ENCODE results near the gene MADCAM1. TPM values are rescaled to one million over a fixed set of nuclear protein-coding genes. Genes with fewer than 3 reads are reported as not detected.

MADCAM1 gene
- total RNA-seq, 1 experiment from 2014 or later = not detected

- peaks cover 5% of the 10 kb centered on the region; the same call in 1 of the 2 replicates for H3K27me3 ChIP-seq (ENCODE audit: control insufficient read depth, insufficient read depth, low read length)
- no peaks in the 10 kb centered on the region; the same call in 1 of the 2 replicates for H3K36me3 ChIP-seq (replicated peaks; ENCODE audit: control insufficient read depth, insufficient read depth, low read length)
- DNase-seq = no peak
- no peak overlapping the region for H3K4me3 ChIP-seq (ENCODE audit: insufficient read depth, low read depth, low read length)
Observed at GRCh38 chr19:504616-505015, 8.3 kb downstream of the MADCAM1 start.

- DNase-seq = peak; percentile 99
- no peaks in the 10 kb centered on the region; the same call in 1 of the 2 replicates for H3K27me3 ChIP-seq (ENCODE audit: control insufficient read depth, insufficient read depth, low read length)
- H3K4me3 ChIP-seq (ENCODE audit: insufficient read depth, low read depth, low read length) = peak overlapping the region; percentile 92
- H3K36me3 ChIP-seq (replicated peaks; ENCODE audit: control insufficient read depth, insufficient read depth, low read length) = no peaks in the 10 kb centered on the region; the same call in 1 of the 2 replicates
Observed at GRCh38 chr19:506404-507285, 10.4 kb downstream of the MADCAM1 start.

- DNase-seq = peak; percentile 97
- H3K4me3 ChIP-seq (ENCODE audit: insufficient read depth, low read depth, low read length) = peak within 1 kb of the TSS; percentile 92
Observed at GRCh38 chr19:507286-508203, 11.3 kb downstream of the MADCAM1 start, which contains the start of gene TPGS1. TSS of gene TPGS1 (plus strand) at chr19:507497. CDS start at chr19:507507, 10 bp downstream.

DNA sequence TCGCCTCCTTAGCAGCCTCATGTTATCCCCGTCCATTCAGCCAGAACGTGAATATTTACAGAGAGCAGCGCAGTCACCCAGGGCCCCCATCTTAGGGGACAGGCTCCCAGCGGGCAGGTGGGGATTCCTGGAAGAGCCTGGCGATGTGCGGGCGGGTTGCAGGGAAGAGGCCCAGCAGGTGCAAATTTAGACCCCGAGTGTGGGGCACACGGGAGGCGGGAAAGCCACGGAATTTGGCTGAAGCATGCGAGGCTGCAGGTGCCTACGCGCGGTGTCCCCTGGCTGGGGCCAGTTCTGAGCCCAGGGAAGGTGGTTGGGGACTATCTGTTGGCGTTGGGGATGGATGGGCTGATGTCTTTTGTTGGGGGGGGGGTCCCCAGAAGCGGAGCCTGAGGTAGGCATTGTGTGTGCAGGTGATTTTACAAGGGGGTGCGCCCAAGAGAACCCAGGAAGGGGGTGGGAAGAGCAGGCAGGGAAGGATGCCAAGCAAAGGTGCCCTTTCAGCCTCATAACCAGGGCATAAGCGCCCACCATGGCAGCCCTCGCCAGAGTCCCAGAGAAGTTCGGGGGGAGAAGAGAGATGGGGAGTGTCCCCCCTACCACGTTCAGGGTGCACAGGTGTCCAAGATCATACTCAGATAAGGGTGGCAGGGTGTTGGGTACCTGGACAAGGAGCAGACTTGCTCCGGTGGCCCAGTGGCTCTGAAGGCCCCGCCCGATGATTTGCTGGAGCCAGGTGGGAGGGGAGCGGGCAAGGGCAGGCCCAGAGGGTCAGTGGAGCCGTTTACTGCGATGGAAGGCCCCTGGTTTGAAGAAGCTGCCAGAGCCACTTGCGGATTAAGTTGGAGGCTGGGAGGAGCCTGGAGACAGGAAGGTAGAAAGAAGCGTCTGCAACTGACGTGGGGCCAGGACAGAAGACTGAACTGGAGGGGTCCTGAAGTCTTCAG, 12.2 kb downstream of the MADCAM1 start:
- no peak for DNase-seq
- H3K36me3 ChIP-seq (replicated peaks; ENCODE audit: control insufficient read depth, insufficient read depth, low read length) = no peaks in the 10 kb centered on the region; the same call in 1 of the 2 replicates
- H3K27me3 ChIP-seq (ENCODE audit: control insufficient read depth, insufficient read depth, low read length) = peaks cover 11% of the 10 kb centered on the region
- H3K4me3 ChIP-seq (ENCODE audit: insufficient read depth, low read depth, low read length) = peak overlapping the region; percentile 92

More at GRCh38 chr19:507286-508203, 11.3 kb downstream of the MADCAM1 start, which contains the start of gene TPGS1:
- peaks cover 2% of the 10 kb centered on the region for H3K27me3 ChIP-seq (ENCODE audit: control insufficient read depth, insufficient read depth, low read length)
- no peaks in the 10 kb centered on the region; the same call in 1 of the 2 replicates for H3K36me3 ChIP-seq (replicated peaks; ENCODE audit: control insufficient read depth, insufficient read depth, low read length)

- H3K27me3 ChIP-seq (ENCODE audit: control insufficient read depth, insufficient read depth, low read length) = peaks cover 15% of the 10 kb centered on the region
- DNase-seq = peak; percentile 97
- H3K4me3 ChIP-seq (ENCODE audit: insufficient read depth, low read depth, low read length) = no peak overlapping the region
- H3K36me3 ChIP-seq (replicated peaks; ENCODE audit: control insufficient read depth, insufficient read depth, low read length) = no peaks in the 10 kb centered on the region; the same call in 1 of the 2 replicates
Observed at GRCh38 chr19:510606-511100, 14.4 kb downstream of the MADCAM1 start.

DNA sequence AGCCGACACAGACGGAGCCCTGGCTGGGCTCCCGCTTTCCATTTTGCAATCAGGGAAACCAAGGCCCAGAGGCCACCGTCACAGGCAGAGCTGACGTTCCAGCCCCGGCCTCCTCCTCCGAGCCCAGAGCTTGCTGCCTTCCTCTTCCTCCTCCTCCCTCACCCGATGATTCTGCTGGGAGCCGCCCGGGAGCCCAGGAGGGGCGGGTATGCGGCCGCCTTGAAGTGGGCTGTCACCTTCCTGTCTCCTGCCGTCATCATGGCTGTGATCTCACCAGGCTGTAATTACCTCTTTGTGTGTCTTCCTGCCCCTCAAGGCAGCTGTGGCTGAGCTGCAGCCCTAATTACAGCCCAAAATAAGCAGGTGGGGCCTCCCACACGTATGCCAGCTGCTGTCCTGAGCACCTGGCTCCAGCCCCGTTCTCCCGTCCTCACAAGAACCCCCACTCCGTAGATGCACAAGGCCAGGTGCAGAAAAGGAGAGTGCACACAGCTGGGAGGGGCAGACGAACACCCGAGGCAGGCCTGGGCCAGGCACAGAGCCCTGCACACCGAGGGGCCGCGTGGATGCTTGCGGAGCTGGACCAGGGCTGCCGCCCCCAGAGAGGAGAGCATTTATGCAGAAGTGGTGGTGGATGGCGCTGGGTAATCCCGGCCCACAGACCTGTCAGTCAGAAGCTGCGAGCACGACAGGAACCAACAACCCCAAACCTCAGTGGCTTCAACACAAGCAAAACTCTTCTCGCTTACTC, 15.0 kb downstream of the MADCAM1 start:
- H3K36me3 ChIP-seq (replicated peaks; ENCODE audit: control insufficient read depth, insufficient read depth, low read length) = no peaks in the 10 kb centered on the region; the same call in 1 of the 2 replicates
- no peak overlapping the region for H3K4me3 ChIP-seq (ENCODE audit: insufficient read depth, low read depth, low read length)
- peaks cover 15% of the 10 kb centered on the region for H3K27me3 ChIP-seq (ENCODE audit: control insufficient read depth, insufficient read depth, low read length)
- peak; percentile 86 for DNase-seq

DNA sequence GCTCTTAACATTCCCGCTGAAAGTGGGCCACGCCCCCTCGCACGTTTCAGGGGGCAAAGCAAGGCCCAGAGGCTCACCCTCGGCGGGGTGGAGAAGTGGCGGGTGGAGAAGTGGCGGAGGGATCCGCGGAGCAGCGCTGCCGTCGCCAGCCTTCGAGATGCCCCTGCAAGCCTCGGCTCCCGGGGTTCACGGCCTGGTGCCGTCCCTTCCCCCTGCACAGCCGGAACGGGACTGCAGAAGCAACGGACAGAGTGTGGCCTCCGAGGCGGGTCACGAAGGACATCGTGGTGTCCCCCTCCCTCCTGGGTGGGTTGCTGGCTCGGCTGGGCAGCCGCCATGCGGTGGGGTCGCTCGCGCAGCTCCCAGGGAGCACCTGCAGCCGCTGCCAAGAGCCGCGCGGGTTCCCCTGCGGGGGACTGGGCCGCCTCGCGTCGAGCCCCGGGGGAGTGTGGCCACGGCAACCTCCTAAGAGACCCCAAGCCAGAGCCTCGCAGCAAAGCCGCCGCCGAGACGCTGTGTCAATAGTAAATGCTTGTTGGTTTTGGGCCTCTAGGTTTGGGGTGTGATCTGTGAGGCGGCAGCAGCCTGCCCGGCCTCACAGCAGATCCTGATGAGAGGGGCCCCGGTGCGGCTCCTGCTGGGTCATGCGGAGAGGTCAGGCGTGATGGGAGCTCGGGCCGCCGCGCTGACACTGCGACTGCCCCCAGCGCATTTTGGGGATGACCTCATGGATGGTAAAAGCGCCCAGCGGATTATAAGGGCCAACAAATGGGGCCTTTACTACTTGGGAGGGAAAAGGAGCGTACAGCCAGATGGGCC, 16.5 kb downstream of the MADCAM1 start:
- no peak overlapping the region for H3K4me3 ChIP-seq (ENCODE audit: insufficient read depth, low read depth, low read length)
- H3K36me3 ChIP-seq (replicated peaks; ENCODE audit: control insufficient read depth, insufficient read depth, low read length) = no peaks in the 10 kb centered on the region; the same call in 1 of the 2 replicates
- DNase-seq = peak; percentile 76
- H3K27me3 ChIP-seq (ENCODE audit: control insufficient read depth, insufficient read depth, low read length) = peaks cover 15% of the 10 kb centered on the region

DNA sequence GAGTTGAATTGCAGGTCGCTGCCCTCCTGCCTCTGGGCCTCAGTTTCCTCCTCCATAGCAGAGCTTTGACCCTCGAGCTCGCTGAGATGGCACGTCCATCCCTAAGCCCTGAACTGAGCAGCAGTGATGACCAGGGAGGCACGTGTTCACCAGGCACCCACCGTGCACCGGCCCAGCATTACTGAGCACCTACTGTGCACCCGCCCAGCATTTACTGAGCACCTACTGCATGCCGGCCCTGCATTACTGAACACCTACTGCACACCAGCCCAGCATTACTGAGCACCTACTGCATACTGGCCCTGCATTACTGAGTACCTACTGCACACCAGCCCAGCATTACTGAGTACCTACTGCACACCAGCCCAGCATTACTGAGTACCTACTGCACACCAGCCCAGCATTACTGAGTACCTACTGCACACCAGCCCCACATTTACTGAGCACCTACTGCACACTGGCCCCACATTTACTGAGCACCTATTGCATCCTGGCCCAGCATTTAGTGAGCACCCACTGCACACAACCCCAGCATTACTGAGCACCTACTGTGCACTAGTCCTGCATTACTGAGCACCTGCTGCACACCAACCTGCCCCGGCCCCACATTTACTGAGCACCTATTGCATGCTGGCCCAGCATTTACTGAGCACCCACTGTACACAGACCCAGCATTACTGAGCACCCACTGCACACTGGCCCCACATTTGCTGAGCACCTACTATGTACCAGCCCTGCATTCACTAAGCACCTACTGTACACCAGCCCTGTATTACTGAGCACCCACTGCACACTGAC, 17.3 kb downstream of the MADCAM1 start:
- Histone ChIP-seq H3K27me3 (ENCODE audit: control insufficient read depth, insufficient read depth, low read length) (peaks cover 15% of the 10 kb centered on the region), H3K4me3 (ENCODE audit: insufficient read depth, low read depth, low read length) (no peak overlapping the region), H3K36me3 (replicated peaks; ENCODE audit: control insufficient read depth, insufficient read depth, low read length) (no peaks in the 10 kb centered on the region; the same call in 1 of the 2 replicates)
- no peak for DNase-seq

DNA sequence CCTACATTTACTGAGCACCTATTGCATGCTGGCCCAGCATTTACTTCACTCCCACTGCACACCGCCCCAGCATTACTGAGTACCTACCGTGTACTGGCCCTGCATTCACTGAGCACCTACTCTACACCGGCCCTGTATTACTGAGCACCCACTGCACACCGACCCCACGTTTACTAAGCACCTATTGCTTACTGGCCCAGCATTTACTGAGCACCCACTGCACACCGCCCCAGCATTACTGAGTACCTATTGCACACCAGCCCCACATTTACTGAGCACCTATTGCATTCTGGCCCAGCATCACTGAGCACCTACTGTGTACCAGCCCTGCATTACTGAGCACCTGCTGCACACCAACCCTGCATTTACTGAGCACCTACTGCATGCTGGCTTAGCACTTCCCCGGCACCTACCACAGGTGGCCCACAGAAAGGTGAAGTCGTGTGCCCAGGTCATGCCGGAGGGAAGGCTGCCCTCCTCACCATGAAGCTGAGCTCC, 17.9 kb downstream of the MADCAM1 start:
- peaks cover 17% of the 10 kb centered on the region for H3K27me3 ChIP-seq (ENCODE audit: control insufficient read depth, insufficient read depth, low read length)
- H3K4me3 ChIP-seq (ENCODE audit: insufficient read depth, low read depth, low read length) = no peak overlapping the region
- no peaks in the 10 kb centered on the region; the same call in 1 of the 2 replicates for H3K36me3 ChIP-seq (replicated peaks; ENCODE audit: control insufficient read depth, insufficient read depth, low read length)
- no peak for DNase-seq

GRCh38 chr19:517721-518597, 21.7 kb downstream of the MADCAM1 start:
- peak; percentile 53 for DNase-seq

More at GRCh38 chr19:517721-518597, 21.7 kb downstream of the MADCAM1 start:
- no peaks in the 10 kb centered on the region for H3K36me3 ChIP-seq (replicated peaks; ENCODE audit: control insufficient read depth, insufficient read depth, low read length)
- no peak overlapping the region for H3K4me3 ChIP-seq (ENCODE audit: insufficient read depth, low read depth, low read length)
- H3K27me3 ChIP-seq (ENCODE audit: control insufficient read depth, insufficient read depth, low read length) = peaks cover 18% of the 10 kb centered on the region

All from H7 (cell line).